Esophagus squamous epithelium (tissue), 4 donors: ENCODE measurements around the gene LGR4.

ENCODE experiments used
- CTCF ChIP-seq, 6 experiments: fragments of 450-650 bp in 4 of 6; fragments of 200-600 bp in 2 of 6; sonication (generic) in 2 of 6; IDR thresholded peaks; one replicate each; pipeline ENCODE4 v1.5.1; 2016 to 2019; ENCODE audit warnings: antibody characterized with exemption in 6 of 6, mild to moderate bottlenecking in 4 of 6, moderate library complexity in 4 of 6
- POLR2A ChIP-seq, 4 donors: fragments of 450-650 bp; IDR thresholded peaks; one replicate each; pipeline ENCODE4 v1.6.1; 2017; ENCODE audit warnings: antibody characterized with exemption in 4 of 4, mild to moderate bottlenecking in 4 of 4, moderate library complexity in 3 of 4

GRCh38 chr11:27348340-27348873 lies 124.2 kb downstream of the LGR4 start:
- TF ChIP-seq CTCF (IDR thresholded peaks at IDR 0.05) (no peak), POLR2A (IDR thresholded peaks at IDR 0.05) (no peak)
